Stimulated activated CD8-positive, alpha-beta memory T cell treated with anti-CD3 and anti-CD28 coated beads, Interleukin-4, amount 100 ng/mL, for 48 hours (primary cell): ENCODE measurements around the gene MED14.

Source experiments
- DNase-seq: peaks from one replicate; pipeline ENCODE4 v3.0.0-alpha.2; 2020

Gene MED14

DNA sequence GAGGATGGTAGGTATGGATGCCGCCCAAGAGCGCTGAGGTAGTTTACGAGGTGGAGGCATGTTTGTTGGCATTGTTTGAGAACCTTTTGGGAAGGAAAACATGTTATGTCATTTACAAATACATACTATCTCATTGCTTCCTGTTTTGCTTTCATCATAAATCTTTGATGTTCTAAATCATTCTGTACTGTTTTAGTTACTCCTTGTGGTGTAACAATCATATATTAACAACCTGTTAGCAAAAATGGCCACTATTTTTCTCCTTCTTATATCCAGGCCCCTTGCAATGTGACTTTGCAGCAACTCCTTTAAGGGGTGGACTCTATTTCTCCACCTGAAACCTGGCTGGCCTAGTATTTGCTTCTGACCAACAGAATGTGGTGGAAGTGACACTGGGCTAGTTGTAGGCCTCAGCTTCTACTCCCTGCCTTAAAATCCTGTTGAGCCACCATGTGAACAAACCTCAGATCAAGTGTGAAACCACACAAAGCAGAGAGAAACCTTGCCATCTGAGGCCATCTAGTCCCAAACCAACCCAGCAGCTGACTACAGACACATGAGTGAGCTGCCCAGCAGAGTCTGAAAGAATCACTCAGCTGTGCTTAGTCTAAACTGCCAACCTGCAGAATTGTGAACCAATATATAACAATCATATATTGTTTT lies 72.1 kb downstream of the MED14 start:
- DNase-seq = no peak

DNA sequence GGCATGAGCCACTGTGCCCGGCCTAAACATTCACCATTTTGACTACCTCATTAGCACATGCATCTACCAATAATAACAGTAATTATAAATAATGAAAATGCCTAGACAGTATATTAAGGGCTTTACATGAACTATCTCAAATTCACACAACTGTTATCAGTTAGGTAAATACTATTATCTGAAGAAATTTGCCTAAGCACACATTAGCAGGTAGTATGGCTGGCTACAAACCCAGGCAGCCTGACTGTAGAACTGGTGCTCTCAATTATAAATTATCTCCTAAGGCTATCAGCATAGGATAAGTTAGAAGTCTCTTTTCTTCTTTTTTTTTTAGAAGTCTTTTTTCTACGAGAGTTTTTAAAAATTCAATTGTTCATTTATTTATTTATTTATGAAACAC lies 73.9 kb downstream of the MED14 start:
- DNase-seq = no peak

DNA sequence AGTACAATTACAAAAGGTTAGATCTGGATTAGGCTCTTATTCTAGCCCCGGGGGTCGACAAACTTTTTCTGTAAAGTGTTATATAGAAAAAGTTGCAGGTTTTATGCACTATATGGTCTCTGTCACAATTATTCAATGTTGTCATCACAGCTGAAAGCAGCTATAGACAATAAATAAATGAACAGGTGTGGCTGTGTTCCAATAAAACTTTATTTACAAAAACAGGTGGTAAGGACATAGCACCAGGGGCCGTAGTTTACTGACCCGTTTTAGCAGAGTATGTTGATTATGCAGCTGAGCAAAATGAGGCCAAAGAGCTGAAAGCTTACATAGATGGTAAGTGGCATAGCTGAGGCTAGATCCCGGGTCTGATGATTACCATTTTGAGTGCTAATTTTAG lies 75.0 kb downstream of the MED14 start:
- no peak for DNase-seq

DNA sequence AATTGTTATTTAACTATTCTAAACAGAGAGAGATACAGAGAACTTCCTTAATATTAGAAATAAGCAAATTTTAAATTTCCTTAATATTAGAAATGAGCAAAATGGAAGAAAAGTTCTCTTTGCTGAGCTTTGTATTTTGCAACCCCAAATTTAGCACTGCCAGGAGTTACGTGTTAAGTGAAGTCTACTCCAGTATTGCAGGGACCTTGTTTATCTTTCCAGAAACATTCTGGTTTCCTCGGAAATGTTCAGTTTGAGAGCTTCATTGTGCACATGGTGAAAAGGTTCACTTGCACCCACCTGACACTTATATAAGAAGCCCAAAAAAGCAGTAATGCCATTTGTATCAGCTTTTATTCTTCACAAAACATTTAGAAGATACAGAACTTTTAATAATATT lies 81.8 kb downstream of the MED14 start:
- no peak for DNase-seq

DNA sequence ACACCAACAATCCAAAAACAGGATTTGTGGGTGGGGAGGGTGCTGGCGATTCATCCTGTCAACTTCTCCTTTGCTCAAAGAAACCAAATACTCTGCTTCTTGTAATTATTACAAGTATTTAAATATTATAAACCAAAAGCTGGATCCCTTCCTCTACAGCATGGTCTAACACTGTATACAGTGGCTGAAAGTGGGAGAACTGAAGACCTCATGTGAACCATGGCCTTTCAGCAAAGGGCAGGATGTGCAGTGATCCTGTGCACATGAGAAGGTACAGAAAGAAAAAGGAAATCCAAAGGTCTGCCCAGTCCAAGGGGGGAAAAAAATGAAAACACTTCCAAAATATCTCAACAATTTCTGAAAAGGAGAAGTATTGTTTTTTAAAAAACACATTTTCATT lies 82.7 kb downstream of the MED14 start:
- DNase-seq = no peak

DNA sequence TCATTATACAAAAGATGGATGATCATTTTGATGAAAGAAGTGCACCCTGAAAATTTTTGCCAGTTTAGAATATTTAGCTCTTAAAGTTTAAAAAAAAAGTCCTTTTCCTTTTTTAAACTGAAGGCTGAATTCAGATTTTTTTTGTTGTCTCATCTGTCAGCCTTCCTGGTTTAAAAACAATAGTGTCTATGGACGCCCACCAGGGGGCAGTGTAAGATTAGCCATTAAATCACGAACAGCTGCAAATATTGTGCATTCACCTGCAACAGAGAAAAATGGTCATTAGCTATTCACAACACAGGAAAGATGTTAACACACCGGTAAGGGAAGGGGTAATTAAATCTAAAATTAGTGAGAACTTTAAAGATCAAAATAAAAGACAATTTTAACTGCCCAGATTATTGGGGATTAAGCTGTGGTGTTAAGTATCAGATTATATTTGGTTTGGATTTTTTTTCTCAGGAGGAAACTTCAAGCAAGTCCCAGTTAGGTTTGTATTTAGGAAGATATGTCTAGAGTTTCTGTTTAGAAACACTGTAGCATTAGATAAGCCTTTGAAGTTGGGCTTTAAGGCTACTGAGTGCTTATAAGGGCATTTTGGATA lies 83.6 kb downstream of the MED14 start:
- peak; percentile 75 for DNase-seq

DNA sequence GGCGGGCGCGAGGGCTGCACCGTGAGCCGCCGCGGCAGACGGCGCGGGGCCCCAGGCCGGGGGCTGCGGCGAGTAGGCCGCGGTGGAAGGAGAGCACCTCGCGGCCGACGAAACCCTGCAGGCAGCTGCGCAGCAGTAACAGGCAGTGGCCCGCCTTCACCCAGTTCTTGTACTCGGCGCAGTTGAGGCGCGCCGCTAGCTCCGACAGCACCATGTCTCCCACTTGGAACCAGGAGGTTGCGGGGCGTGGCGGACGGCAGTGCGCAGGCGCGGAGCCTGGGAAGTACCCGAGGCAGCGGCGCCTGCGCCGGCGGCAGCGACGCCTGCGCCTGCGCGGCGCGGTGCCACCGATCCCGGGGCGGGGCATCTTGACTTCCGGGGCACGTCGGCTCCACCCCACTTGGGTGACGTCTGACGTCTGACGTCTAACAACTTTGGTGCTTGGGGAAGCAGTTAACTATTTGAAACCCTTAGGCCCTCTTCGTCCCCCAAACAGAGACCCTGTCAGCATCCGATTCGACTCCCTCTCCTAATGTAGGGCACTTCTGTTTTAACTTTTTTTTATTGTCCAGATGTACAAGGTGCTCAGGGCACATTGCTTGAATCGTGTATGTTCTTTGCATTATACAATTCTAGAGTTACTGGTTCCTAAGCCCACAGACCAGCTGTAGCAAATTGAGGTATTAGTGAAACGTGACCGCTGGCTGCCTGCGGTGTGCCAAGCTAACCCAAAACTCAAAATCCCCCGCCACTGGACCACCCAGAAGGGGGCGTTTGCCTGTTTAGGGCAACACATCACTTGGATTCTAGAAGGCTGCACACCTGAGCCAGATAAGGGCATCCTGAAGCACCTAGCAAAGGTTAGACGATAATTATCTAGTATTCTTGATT lies 87.8 kb downstream of the MED14 start, which contains the start of gene CXorf38:
Gene CXorf38, minus strand, starts transcription at position 255 of the 891 bp plus-strand sequence. Its CDS starts 41 bp downstream, at position 214.
- peak; percentile 92 for DNase-seq

DNA sequence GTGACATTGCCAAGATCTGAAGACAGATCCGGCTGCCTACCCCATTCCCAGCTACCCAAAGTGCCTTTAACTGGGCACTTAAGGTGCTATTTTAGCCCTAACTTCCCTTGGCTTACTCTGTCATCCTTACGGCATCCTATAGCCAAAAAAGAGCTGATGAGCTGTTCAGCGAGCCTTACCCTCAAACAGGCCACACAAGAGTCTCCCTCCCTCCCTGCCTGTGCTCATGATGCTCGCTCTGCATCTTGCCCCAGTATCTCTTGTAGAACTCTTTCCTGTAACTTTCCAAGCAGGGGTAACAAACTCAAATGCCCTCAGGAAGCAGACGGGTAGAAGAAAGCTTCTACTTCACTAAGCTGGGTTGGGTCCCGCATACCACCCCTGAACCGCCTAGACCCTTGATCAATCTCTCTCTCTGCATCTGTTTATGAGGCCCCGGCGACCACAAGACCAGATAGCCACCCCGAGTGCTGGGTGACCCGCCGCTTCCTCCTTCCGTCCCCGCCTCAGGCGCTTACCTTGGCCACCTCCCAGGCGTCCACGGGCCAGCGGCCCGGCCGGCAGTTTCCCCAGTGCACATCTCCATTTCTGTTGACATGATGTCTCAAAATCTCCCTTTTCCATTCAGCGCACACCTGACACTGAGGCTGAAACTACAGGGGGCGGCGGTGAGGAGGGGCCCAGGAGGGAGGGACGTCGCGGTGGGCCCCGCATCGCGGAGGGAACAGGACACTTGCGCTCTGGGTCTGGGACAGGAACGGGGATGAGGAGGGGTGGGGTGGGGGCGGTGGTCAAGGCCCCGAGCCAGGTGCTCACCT lies 88.6 kb downstream of the MED14 start:
- peak; percentile 44 for DNase-seq

DNA sequence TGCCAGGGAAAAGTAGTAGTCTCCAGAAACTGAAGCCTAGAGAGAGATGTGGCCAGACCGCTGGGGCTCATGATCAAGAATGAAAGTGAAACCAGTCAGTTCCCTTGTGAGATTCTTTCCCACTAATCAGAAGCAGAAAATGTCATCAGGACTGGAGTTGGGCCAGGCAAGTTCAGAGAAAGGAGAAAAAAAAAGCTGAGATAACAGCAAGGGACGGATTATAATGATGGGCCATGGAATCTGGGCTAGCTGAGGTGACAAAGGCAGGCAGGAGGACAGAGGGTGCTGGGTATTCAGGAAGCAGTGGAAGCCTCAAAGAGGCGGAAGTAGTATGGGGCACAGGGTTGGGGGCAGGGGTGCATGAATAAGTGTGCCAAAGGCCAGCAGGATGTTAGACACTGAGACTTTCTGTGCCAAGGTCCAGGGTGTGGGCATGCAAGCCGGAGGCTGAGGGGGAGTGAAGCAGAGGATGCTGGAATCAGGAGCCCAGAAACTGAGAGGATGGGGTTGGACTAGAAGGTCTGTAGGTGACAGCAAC lies 90.5 kb downstream of the MED14 start:
- DNase-seq = peak; percentile 37

DNA sequence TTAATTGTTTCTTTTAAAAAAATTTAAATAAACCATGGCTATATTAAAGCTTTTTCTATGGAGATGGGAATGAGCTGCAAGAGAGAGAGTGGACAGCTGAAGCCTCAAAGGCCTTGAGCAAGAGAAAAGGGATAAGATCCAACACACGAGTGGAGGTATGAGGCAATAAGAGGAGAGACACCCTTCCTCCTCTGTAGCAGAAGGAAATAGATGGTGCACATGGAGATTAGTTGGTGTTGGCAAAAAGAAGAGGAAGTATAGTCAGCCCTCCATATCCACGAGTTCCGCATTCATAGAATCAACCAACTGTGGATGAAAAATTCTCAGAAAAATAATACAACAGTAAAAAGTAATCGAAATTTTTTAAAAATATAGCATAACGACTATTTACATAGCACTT lies 91.2 kb downstream of the MED14 start:
- DNase-seq = no peak

DNA sequence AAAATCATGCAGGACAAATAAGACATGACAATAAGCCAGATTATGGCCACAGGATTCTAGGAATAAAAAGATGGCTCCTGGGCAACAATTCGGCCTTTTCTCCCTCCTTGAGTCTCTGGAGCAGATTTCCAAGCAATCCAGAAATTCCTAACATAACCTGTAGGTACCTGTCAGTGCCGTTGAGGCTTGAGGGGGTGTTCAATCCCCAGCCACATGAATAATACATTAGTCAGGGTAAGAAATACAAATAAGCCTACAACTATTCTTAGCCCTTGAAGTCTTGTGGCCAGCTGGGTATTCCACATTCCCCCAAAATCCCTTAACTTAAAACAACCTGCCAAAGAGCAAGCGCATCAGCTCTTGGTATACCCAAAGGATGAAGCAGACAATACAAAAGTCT lies 97.7 kb downstream of the MED14 start:
- no peak for DNase-seq

DNA sequence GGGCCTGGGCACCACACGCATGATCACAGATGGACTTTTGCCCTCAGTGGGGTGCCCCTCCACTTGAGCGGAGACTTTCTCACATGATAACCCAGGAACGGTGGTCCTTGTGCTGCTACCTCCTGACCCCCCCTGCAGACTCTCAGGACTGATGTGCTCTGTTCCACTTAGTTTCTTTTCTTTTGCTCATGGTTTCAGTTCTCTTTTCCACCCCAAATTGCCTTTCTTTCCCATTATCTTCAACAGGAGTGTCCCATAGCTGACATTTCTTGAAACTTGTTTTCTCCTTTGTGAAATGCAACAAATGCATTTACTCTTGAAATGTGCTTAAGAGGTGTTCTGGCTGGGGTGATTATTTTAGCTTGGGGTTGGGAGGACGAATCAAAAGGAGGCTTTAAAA lies 103.1 kb downstream of the MED14 start:
- DNase-seq = no peak

DNA sequence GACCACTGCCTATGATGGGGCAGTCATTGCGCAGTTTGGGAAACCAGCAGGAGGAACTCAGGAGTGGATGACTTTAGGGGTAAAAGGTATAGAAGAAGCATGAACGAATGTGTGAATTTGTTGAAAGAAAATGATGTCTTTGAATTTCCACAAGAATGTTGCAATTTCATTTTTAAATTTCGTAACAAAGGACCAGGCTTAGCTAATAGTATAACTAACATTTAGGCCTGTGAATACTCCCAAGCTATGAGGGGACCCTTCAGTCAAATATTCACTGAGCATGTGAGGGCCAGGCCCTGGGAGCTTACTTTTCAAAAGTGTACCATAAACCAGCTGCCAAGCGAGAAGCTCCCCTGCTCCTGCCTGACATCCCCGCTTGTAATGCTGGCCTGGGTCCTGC lies 106.8 kb downstream of the MED14 start:
- no peak for DNase-seq

DNA sequence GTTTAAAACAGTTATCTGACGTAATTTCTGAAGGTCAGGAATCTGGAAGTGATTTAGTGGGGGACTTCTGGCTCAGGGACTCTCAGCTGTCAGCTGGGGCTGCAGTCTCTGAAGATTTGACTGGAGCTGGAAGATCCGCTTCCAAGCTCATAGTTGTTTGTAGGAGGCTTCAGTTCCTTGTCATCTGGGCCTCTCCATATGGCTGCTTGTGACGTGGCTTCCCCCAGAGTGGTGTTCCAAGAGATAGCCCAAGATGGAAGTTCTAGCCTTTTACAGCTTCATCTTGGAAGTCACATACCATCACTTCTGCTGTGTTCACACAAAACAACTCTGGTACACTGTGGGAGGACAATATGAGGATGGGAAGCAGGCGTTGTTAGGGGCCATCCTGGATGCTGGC lies 110.0 kb downstream of the MED14 start:
- DNase-seq = no peak

DNA sequence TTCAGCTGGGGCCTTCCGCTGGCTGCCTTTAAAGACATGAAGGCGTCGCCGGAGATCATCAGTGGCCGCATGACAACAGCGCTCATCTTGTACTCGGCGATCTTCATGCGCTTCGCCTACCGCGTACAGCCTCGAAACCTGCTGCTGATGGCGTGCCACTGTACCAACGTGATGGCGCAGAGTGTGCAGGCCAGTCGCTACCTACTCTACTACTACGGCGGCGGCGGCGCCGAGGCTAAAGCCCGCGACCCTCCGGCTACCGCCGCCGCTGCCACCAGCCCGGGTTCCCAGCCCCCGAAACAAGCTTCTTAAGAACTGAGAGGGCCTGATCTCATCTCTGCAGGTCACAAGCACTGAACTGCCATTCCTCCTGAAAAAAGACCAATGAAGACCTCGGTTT lies 111.7 kb downstream of the MED14 start:
- no peak for DNase-seq

DNA sequence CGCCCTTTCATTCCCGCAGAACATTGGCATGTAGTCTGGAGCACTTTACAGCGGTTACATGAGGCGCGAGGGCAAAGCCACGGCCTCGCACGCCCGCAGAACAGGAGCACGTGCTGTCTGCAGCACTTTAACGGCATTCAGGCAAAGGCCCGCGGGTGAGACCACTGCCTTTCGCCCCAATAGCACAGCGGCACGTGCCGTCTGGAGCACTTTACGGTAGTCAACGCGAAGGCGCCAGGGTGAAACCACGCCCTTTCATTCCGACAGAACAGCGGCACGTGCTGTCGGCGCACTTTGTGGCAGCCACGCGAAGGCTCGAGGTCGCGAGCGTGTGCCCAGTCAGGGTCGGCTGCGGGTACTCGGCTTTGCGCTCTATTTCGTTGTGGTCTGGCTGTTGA lies 112.2 kb downstream of the MED14 start, which contains the start of gene MPC1L:
Gene MPC1L, plus strand, starts transcription at position 290 of the 398 bp plus-strand sequence. CDS start 138 bp downstream, outside the sequence.
- no peak for DNase-seq

DNA sequence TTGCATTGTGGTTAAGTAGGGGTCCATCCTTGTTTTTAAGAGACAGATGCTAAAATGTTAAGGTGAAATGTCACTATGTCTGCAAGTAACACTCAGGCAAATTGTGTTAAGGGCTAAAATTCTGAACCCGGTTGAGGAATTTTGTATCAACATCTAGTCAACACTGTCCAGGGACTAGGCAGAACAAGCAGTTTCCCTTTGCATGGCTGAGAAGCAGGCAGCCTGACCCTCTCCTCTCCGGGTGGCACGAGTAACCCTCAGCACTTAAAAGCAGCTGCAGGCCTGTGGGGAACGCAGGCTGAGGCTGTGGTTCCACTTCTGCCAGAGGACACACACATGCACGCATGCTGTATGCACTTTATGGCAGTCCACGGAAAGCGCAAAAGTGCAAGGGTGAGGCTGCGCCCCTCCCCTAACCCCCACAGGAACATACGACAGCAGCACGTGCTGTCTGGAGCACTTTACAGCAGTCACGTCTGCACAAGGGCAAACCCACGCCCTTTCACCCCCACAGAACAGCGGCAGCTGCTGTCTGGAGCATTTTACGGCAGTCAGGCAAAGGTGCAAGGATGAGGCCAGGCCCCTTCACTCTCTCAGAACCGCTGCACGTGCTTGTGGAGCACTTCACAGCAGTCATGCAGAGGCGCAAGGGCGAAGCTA lies 112.7 kb downstream of the MED14 start:
- no peak for DNase-seq

DNA sequence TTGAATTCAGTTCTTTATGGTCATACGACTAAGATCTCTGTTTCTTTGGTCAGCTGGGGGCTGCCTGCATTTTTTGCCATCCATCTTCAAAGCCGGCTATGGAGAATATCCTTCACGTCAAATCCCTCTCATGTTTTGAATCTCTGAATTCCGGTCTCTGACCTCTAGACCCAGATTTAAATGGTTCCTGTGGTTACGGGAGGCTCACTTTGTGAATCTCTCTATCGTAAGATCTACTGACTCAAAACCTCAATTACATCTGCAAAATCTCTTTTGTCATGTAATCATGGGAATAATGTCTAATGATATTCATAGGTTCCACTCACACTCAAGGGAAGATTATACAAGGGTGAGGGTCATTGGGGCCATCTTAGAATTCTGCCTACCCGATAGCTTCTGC lies 117.8 kb downstream of the MED14 start:
- DNase-seq = no peak

DNA sequence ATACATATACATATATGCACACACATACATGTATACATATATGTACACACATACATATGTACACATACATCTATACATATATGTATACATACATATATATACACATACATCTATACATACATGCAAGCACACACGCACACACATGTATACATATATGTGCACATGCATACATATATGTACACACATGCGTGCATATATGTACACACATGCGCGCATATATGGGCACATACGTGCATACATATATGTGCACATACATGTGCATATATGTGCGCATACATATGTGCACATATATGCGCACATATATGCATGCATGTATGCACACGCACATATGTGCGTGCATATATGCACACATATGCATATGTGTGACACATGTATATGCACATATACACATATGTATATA lies 119.4 kb downstream of the MED14 start:
- no peak for DNase-seq

DNA sequence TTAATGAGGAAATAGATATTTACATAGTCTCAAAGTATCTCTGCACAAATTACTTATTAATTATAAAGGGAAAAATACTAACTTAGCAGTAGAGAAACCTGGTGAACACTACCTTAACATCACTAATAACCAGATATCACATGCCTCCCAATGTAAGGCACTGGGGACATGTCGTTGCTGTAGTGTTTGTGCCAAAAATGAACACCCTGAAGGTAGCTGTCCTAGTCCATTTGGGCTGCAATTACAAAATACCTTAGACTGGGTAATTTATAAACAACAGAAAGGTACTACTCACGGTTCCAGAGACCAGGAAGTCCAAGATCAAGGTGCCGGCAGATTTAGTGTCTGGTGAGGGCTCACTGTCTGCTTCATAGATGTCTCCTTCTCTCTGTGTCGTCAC lies 122.8 kb downstream of the MED14 start:
- DNase-seq = no peak

DNA sequence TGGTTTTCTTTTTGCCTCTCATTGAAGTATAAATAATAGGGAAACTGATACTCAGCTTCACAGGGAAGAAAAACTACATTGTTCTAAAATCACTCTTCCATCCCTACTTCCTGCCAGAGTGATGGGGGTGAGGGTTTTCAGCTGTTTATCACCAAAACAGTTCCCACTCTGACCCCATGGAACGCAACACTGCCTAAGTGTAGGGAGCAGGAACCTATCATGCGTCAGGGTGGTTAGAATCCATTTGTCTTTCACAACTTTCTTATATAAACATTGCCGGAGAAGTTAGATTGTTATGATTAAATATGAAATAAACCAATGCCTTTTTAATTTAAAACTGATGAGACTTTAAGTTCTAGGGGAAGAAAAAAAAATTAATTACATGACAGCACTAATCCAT lies 128.0 kb downstream of the MED14 start:
- DNase-seq = no peak

DNA sequence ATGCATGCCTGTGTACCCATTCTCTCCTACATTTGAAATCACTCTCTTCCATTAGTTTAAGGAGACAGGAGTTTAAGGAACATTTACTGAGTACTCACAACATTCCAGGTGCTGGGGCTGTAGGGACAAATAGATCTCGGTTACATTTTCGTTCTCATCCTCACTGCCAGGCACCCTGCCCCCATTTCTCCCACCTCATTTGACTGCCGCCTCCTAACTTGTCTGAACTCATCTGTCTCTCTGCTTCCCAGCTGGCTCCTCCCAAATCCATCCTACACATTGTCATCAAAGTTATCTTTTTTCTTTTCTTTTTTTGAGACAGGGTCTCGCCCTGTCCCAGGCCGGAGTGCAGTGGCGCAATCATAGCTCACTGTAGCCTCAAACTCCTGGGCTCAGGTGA lies 131.9 kb downstream of the MED14 start:
- no peak for DNase-seq
